Measurements from ENCODE around the gene CRTC3.

CRTC3 gene

GRCh38 chr15:90591524-90591923 is 61.8 kb downstream of the CRTC3 start:
- H3K36me3 ChIP-seq (ENCODE audit: insufficient read depth, insufficient read length, low read length): peaks cover 3% of the 10 kb centered on the region
- no peak overlapping the region for H3K9ac ChIP-seq (ENCODE audit: insufficient read length, low read depth)
- no peaks in the 10 kb centered on the region for H3K9me3 ChIP-seq (ENCODE audit: insufficient read depth, low read length)
- no peak for DNase-seq (ENCODE audit: low read depth, low spot score)
- H3K4me3 ChIP-seq (ENCODE audit: insufficient read length, low read depth): no peak overlapping the region
- H3K27me3 ChIP-seq (ENCODE audit: insufficient read depth, insufficient read length): peaks cover 3% of the 10 kb centered on the region
- H3K4me1 ChIP-seq (ENCODE audit: insufficient read depth, insufficient read length): peaks cover 2% of the 10 kb centered on the region
- TF ChIP-seq YY1 (IDR thresholded peaks at IDR 0.05; ENCODE audit: insufficient read depth, insufficient read length): no peak
- TF ChIP-seq SUZ12 (IDR thresholded peaks at IDR 0.05; ENCODE audit: extremely low read depth, insufficient read depth, insufficient read length): no peak
- no peak for TF ChIP-seq ZNF274 (IDR thresholded peaks at IDR 0.05; ENCODE audit: low read depth, low read length)

DNA sequence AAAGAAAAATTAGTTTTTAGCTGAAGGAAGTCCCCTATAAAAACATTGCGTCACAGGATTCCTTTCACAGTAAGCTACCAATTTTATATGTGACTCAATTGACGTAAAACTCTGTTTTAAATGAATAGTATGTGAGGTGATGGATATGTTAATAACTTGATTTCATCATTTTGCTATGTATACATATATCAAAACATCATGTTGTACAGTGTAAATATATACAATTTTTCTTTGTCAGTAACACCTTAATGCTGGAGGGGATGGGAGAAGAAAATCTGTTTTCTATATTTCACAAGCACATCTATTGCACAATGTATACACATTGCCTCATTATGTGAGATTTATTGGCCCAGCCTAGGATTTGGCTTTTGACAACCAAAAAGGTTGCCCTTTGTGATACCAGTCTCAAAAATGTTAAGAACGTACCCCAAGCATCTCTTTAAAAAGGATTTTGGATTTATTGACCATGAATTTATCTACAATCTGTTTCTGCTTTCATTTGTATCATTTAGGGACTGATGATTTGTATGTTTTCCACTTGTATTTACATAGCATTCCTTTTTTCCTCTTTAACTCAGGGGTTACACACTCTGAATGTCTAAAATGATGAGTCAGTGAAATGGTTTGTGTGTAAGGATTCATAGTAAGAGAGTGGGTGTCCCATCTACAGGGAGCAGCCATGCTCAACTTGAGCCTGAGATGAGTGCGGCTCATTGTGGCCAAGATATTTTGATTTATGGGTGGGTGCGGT is 62.6 kb downstream of the CRTC3 start:
- no peak overlapping the region for H3K4me3 ChIP-seq (ENCODE audit: insufficient read length, low read depth)
- TF ChIP-seq SUZ12 (IDR thresholded peaks at IDR 0.05; ENCODE audit: extremely low read depth, insufficient read depth, insufficient read length): no peak
- TF ChIP-seq YY1 (IDR thresholded peaks at IDR 0.05; ENCODE audit: insufficient read depth, insufficient read length): no peak
- no peak for TF ChIP-seq ZNF274 (IDR thresholded peaks at IDR 0.05; ENCODE audit: low read depth, low read length)
- H3K9me3 ChIP-seq (ENCODE audit: insufficient read depth, low read length): no peaks in the 10 kb centered on the region
- H3K4me1 ChIP-seq (ENCODE audit: insufficient read depth, insufficient read length): no peaks in the 10 kb centered on the region
- no peaks in the 10 kb centered on the region for H3K27me3 ChIP-seq (ENCODE audit: insufficient read depth, insufficient read length)
- no peak for DNase-seq (ENCODE audit: low read depth, low spot score)
- peaks cover 3% of the 10 kb centered on the region for H3K36me3 ChIP-seq (ENCODE audit: insufficient read depth, insufficient read length, low read length)
- no peak overlapping the region for H3K9ac ChIP-seq (ENCODE audit: insufficient read length, low read depth)

- TF ChIP-seq SUZ12 (IDR thresholded peaks at IDR 0.05; ENCODE audit: extremely low read depth, insufficient read depth, insufficient read length) (no peak), YY1 (IDR thresholded peaks at IDR 0.05; ENCODE audit: insufficient read depth, insufficient read length) (no peak), ZNF274 (IDR thresholded peaks at IDR 0.05; ENCODE audit: low read depth, low read length) (no peak)
- DNase-seq (ENCODE audit: low read depth, low spot score): no peak
- no peaks in the 10 kb centered on the region for H3K4me1 ChIP-seq (ENCODE audit: insufficient read depth, insufficient read length)
- H3K9ac ChIP-seq (ENCODE audit: insufficient read length, low read depth): no peak overlapping the region
- H3K9me3 ChIP-seq (ENCODE audit: insufficient read depth, low read length): no peaks in the 10 kb centered on the region
- peaks cover 3% of the 10 kb centered on the region for H3K36me3 ChIP-seq (ENCODE audit: insufficient read depth, insufficient read length, low read length)
- no peaks in the 10 kb centered on the region for H3K27me3 ChIP-seq (ENCODE audit: insufficient read depth, insufficient read length)
- H3K4me3 ChIP-seq (ENCODE audit: insufficient read length, low read depth): no peak overlapping the region
Observed at GRCh38 chr15:90593499-90594158, 63.9 kb downstream of the CRTC3 start.

GRCh38 chr15:90594301-90594738 is 64.6 kb downstream of the CRTC3 start:
- Histone ChIP-seq H3K9ac (ENCODE audit: insufficient read length, low read depth) (no peak overlapping the region), H3K27me3 (ENCODE audit: insufficient read depth, insufficient read length) (no peaks in the 10 kb centered on the region), H3K9me3 (ENCODE audit: insufficient read depth, low read length) (no peaks in the 10 kb centered on the region), H3K4me1 (ENCODE audit: insufficient read depth, insufficient read length) (no peaks in the 10 kb centered on the region), H3K36me3 (ENCODE audit: insufficient read depth, insufficient read length, low read length) (peaks cover 3% of the 10 kb centered on the region), H3K4me3 (ENCODE audit: insufficient read length, low read depth) (no peak overlapping the region)
- TF ChIP-seq YY1 (IDR thresholded peaks at IDR 0.05; ENCODE audit: insufficient read depth, insufficient read length): no peak
- TF ChIP-seq SUZ12 (IDR thresholded peaks at IDR 0.05; ENCODE audit: extremely low read depth, insufficient read depth, insufficient read length): no peak
- no peak for TF ChIP-seq ZNF274 (IDR thresholded peaks at IDR 0.05; ENCODE audit: low read depth, low read length)
- no peak for DNase-seq (ENCODE audit: low read depth, low spot score)

DNA sequence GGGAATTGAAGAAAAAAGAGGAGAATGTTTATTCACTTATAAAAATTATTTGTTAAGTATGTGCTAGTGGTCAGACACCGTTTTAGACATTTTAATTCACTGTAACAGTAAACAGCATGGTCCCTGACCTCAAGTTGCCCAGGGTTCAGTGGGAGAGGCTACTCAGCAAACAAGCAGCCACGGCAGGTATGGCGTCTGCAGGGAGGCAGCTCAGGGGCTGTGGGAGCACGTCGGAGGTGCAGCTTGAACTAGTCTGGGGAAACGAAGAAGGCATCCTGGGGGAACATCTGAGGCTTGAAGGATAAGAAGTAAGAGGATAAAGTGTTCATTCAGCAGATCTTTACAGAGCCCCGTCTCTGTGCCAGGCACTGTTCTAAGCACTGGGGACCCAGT is 66.0 kb downstream of the CRTC3 start:
- H3K9ac ChIP-seq (ENCODE audit: insufficient read length, low read depth): no peak overlapping the region
- H3K4me1 ChIP-seq (ENCODE audit: insufficient read depth, insufficient read length): no peaks in the 10 kb centered on the region

DNA sequence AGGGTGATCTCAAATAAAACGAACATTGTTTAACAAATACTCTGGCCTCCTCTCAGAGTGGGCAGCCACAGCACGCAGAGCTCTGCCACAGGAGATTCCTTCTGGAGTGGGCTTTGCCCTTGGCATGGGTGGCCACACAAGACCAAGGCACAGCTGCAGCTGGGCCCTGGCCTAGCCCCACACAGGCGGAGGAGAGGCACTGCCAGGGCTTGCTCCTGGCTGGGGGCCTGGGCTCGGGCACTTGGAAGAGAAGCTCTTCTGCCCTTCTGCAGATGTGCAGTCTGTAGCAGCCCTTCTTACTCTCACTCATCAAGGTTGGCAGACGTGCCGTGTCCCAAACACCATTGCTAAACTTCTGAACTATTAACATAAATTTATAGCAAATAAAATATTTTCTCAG is 67.2 kb downstream of the CRTC3 start:
- no peak overlapping the region for H3K4me3 ChIP-seq (ENCODE audit: insufficient read length, low read depth)
- DNase-seq (ENCODE audit: low read depth, low spot score): no peak
- no peak overlapping the region for H3K9ac ChIP-seq (ENCODE audit: insufficient read length, low read depth)
- H3K27me3 ChIP-seq (ENCODE audit: insufficient read depth, insufficient read length): no peaks in the 10 kb centered on the region
- TF ChIP-seq SUZ12 (IDR thresholded peaks at IDR 0.05; ENCODE audit: extremely low read depth, insufficient read depth, insufficient read length) (no peak), ZNF274 (IDR thresholded peaks at IDR 0.05; ENCODE audit: low read depth, low read length) (no peak), YY1 (IDR thresholded peaks at IDR 0.05; ENCODE audit: insufficient read depth, insufficient read length) (no peak)
- H3K36me3 ChIP-seq (ENCODE audit: insufficient read depth, insufficient read length, low read length): peaks cover 3% of the 10 kb centered on the region
- no peaks in the 10 kb centered on the region for H3K4me1 ChIP-seq (ENCODE audit: insufficient read depth, insufficient read length)
- no peaks in the 10 kb centered on the region for H3K9me3 ChIP-seq (ENCODE audit: insufficient read depth, low read length)

More for the DNA sequence above, 66.0 kb downstream of the CRTC3 start:
- TF ChIP-seq ZNF274 (IDR thresholded peaks at IDR 0.05; ENCODE audit: low read depth, low read length): no peak
- TF ChIP-seq SUZ12 (IDR thresholded peaks at IDR 0.05; ENCODE audit: extremely low read depth, insufficient read depth, insufficient read length): no peak
- no peak for TF ChIP-seq YY1 (IDR thresholded peaks at IDR 0.05; ENCODE audit: insufficient read depth, insufficient read length)
- peaks cover 3% of the 10 kb centered on the region for H3K36me3 ChIP-seq (ENCODE audit: insufficient read depth, insufficient read length, low read length)
- H3K4me3 ChIP-seq (ENCODE audit: insufficient read length, low read depth): no peak overlapping the region
- no peak for DNase-seq (ENCODE audit: low read depth, low spot score)
- H3K27me3 ChIP-seq (ENCODE audit: insufficient read depth, insufficient read length): no peaks in the 10 kb centered on the region
- H3K9me3 ChIP-seq (ENCODE audit: insufficient read depth, low read length): no peaks in the 10 kb centered on the region

DNA sequence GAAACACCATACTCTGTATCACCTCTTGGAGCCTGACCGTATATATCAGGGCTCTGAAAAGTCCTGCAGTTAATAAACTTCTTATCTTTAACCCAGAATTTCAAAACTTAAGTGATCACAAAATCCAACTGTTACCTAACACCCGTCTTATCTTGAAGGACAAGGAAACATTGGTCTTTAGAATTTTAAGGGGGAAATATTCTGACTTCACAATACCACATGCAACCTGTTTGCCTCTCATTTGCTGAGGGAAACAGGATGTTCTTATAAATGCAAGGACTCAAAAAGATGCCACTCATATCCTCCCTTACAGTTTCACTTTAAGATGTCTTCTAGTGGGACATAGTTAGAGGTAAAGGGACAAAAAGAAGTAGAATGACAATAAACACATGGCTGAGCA is 67.9 kb downstream of the CRTC3 start:
- H3K4me3 ChIP-seq (ENCODE audit: insufficient read length, low read depth): no peak overlapping the region
- no peaks in the 10 kb centered on the region for H3K9me3 ChIP-seq (ENCODE audit: insufficient read depth, low read length)
- peaks cover 3% of the 10 kb centered on the region for H3K36me3 ChIP-seq (ENCODE audit: insufficient read depth, insufficient read length, low read length)
- no peaks in the 10 kb centered on the region for H3K4me1 ChIP-seq (ENCODE audit: insufficient read depth, insufficient read length)
- DNase-seq (ENCODE audit: low read depth, low spot score): no peak
- H3K9ac ChIP-seq (ENCODE audit: insufficient read length, low read depth): no peak overlapping the region
- no peaks in the 10 kb centered on the region for H3K27me3 ChIP-seq (ENCODE audit: insufficient read depth, insufficient read length)
- no peak for TF ChIP-seq SUZ12 (IDR thresholded peaks at IDR 0.05; ENCODE audit: extremely low read depth, insufficient read depth, insufficient read length)
- TF ChIP-seq ZNF274 (IDR thresholded peaks at IDR 0.05; ENCODE audit: low read depth, low read length): no peak
- TF ChIP-seq YY1 (IDR thresholded peaks at IDR 0.05; ENCODE audit: insufficient read depth, insufficient read length): no peak

All from NT2/D1 (cell line).